ENCODE measurements around the gene DOCK6. TPM values are rescaled to one million over a fixed set of nuclear protein-coding genes. Genes with fewer than 3 reads are reported as not detected.

Gene DOCK6
- polyA plus RNA-seq, 6 donors from 2014 or later: 0.18 to 0.87 (median 0.31) TPM; not detected in 1

DNA sequence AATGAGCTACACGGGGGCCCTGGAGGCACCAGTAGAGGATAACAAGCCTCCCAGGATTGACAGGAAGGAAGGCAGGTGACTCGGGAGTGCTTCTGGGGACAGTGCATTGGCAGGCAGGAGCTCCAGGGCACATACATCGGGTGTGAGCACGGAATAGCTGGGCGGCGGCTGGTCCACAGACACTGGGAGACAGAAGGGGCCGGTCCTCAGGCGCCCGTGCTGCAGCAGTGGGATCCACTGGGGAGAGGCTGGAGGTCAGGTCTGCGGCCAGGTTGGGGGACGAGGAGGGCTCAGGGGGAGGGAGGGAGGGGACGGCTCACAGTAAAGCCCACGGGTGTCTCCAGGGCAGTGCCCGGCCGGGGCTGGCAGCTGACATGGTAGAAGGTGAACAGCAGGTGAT is 25.0 kb downstream of the DOCK6 start:
- H3K36me3 Mint-ChIP-seq: peaks cover 0 to 12% of the 10 kb centered on the region in 2 donors
- peaks cover 5 to 28% (median 13%) of the 10 kb centered on the region in 7 donors for H3K9me3 Mint-ChIP-seq
- DNase-seq (no peak), ATAC-seq (ENCODE audit: low read depth in 2 of 2) (no peak)
- no peaks in the 10 kb centered on the region for H3K4me1 Mint-ChIP-seq
- H3K27ac Mint-ChIP-seq: no peak overlapping the region
- peaks cover 0 to 13% (median 0%) of the 10 kb centered on the region in 3 donors for H3K27me3 Mint-ChIP-seq
- no peak overlapping the region for H3K4me3 Mint-ChIP-seq

DNA sequence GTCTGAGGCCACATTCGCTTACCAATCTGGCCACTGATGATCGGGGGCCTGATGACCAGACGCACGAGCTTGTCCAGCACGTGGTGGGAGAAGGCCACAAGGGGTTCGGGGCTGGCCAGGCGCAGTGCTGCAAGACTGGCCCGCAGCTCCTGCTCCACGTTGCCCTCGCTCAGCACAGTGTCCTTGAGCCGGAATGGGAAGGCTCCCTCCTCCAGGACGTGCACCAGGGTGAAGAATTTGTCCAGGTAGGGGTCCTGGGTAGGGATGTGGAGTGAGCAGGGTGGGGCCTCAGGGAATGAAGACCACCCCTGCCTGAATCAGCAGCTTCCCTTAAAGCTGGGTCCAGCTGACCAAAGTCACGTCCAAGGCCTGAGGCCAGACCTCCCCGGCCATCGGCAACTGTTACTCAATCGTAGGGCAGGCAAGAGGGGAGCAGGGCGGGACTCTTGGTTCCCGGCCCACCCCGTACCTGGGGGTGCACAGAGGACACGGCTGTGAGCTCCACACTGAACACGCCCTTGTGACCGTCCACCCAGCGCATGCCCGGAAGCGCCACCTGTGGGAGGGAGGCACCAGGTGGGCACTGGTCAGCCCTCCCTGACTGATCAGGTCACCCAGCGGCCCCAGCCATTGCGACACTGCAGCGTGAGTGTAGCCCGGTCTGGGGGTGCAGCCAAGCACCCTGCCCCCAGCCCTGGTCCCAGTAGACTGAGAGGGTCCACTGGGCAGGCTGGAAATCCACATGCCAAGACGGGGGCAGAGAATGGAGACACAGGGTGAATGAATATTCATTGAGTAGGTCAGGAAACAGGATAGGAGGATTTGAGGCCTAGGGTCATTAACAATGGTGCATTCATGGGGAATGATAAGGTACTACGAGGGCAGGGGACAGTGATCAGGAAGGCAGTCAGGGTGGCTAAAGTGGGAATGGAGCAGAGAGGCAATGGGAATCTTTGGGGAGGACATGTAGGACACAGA is 25.7 kb downstream of the DOCK6 start:
- Mint-ChIP-seq H3K4me1 (no peaks in the 10 kb centered on the region), H3K4me3 (peak overlapping the region in 1 of 8 donors; percentile 56), H3K27me3 (peaks cover 0 to 7% (median 0%) of the 10 kb centered on the region in 3 donors), H3K36me3 (peaks cover 0 to 12% of the 10 kb centered on the region in 2 donors), H3K9me3 (peaks cover 5 to 28% (median 13%) of the 10 kb centered on the region in 7 donors), H3K27ac (no peak overlapping the region)
- ATAC-seq (ENCODE audit: low read depth in 2 of 2) (no peak), DNase-seq (no peak)

DNA sequence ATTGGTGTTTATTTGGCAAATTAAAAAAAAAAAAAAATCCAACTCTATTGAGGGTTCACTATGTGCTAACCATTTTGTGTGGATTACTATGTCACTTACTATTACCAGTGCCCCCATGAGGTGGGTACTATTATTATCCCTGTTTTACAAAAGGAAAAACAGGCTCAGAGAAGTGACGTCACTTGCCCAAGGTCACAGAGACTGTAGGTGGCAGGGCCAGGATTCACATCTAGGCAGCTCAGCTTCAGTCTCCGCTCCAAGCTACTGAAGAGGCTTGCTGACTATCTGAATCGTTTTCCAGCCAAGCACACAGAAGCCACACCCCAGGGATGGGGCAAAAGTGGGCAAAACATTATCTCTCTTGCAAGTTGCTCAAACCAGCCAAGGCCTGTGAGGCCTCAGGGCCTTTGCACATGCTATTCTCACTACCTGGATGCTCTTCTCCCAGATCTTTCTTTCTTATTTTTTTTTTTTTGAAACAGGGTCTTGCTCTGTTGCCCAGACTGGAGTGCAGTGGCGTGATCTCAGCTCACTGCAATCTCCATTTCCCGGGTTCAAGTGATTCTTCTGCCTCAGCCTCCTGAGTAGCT is 27.7 kb downstream of the DOCK6 start:
- DNase-seq (no peak), ATAC-seq (ENCODE audit: low read depth in 2 of 2) (no peak)
- Mint-ChIP-seq H3K36me3 (peaks cover 0 to 12% of the 10 kb centered on the region in 2 donors), H3K4me1 (no peaks in the 10 kb centered on the region), H3K27ac (no peak overlapping the region), H3K27me3 (peaks cover 0 to 4% (median 0%) of the 10 kb centered on the region in 3 donors), H3K9me3 (peaks cover 5 to 22% (median 13%) of the 10 kb centered on the region in 7 donors), H3K4me3 (no peak overlapping the region)

DNA sequence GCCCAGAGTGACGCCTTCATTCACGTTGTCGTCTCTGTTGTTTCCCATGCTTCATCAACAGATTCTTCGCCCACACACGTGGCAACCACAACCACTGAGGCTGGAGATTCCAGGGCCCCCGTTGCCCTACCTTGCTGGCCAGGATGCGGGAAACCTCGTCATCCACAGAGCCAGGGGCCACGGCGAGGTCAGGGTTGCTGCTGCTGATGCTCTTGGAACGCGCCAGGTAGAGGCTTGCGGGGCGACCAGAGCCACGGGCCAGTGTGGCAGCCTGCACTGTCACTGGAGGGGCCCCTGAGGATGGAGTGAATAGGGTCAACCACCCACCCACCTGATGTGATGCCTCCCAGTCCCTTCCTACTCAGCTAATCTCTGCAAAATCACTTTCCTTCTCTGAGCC is 29.3 kb downstream of the DOCK6 start:
- Mint-ChIP-seq H3K4me3 (no peak overlapping the region), H3K36me3 (peaks cover 0 to 3% of the 10 kb centered on the region in 2 donors), H3K4me1 (no peaks in the 10 kb centered on the region), H3K27ac (no peak overlapping the region), H3K27me3 (peaks cover 0 to 9% (median 4%) of the 10 kb centered on the region in 3 donors), H3K9me3 (peaks cover 0 to 10% (median 4%) of the 10 kb centered on the region in 7 donors)
- DNase-seq: no peak
- no peak for ATAC-seq (ENCODE audit: low read depth in 2 of 2)

DNA sequence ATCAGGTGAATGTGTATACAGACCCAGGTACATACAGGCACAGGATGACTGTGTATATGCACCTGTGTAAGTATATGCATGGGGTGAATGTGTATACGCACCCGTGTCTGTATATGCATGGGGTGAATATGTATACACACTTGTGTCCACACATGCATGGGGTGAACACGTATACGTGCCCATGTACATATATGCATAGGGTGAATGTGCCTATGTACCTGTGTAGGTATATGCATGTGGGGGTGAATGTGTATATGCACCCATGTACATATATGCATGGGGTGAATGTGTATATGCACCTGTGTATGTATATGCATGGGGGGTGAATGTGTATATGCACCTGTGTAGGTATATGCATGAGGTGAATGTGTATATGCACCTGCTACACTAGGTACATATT is 29.8 kb downstream of the DOCK6 start:
- Mint-ChIP-seq H3K9me3 (peaks cover 0 to 5% (median 0%) of the 10 kb centered on the region in 7 donors), H3K4me3 (no peak overlapping the region), H3K4me1 (no peaks in the 10 kb centered on the region), H3K27me3 (peaks cover 0 to 9% (median 4%) of the 10 kb centered on the region in 3 donors), H3K27ac (no peak overlapping the region), H3K36me3 (no peaks in the 10 kb centered on the region)
- no peak for DNase-seq
- no peak for ATAC-seq (ENCODE audit: low read depth in 2 of 2)

DNA sequence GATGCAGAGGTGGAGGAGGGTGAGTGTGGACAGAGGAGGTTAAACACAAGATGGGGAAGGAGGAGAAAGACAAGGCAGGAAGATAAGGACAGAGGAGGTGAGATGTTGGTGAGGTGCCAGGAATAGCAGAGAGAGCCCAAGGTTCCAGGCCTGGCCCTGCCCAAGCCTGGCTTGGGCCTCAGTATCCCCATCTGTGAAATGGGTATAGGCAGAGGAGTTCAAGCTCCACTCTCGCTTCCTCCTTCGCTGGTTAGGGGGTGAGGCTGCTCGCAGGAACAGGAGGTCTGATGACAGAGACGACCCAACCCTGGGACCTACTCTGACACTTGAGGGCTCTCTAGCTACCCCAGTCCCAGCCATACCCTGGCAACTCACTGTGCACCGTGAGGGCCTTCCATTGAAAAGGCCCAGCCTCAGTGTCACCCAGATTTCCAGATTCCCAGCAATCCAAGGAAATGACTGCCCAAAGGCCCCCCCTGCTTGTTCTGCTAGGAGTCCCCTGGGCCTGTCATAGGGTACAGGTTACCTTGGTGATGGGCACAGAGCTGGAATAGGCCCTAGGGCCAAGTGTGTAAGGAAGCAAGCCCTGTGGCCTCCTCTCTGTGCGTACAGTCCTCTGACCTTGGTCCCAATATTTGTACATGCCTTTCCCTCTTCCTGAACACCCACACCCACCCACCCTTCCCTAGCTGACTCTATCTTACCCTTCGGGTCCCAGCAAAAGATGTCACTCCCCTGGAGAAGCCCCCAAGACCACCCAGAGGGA is 31.5 kb downstream of the DOCK6 start:
- no peak overlapping the region for H3K4me3 Mint-ChIP-seq
- peaks cover 0 to 6% of the 10 kb centered on the region in 2 donors for H3K36me3 Mint-ChIP-seq
- peaks cover 0 to 9% (median 4%) of the 10 kb centered on the region in 3 donors for H3K27me3 Mint-ChIP-seq
- ATAC-seq (ENCODE audit: low read depth in 2 of 2): no peak
- H3K27ac Mint-ChIP-seq: no peak overlapping the region
- peaks cover 0 to 4% (median 2%) of the 10 kb centered on the region in 7 donors for H3K9me3 Mint-ChIP-seq
- no peak for DNase-seq
- H3K4me1 Mint-ChIP-seq: peaks cover 0 to 4% (median 0%) of the 10 kb centered on the region in 3 donors

DNA sequence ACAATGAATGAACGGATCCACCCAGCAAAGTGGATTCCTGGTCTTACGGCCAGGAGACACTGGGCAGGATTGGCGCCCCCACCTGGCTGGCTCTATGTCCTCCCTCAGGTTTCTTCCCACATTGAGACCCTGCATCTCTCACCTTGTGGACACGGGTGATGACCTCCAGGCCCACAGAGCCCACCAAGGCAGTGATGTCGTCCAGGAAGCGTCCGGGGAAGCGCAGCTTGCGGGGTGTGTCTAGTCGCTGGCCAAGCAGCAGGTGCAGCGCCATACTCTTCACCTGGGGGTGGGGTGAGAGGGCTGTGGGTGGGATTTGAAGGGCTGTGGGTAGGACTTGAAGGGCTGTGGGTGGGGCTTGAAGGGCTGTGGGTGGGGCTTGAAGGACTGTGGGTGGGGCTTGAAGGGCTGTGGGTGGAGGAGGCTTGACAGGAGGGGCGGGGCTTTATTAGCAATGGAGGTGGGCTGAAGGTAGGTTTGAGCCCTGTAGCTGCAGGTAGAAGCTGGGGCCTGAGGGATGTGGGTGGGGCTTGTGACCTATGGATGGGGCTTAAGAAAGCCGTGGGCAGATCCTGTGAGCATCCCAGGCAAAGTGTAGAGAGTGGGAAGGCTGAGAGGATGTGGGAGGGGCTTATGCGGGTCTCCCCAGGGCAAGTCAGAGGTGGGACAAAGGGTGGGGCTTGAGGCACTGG is 35.0 kb downstream of the DOCK6 start:
- Mint-ChIP-seq H3K4me1 (peaks cover 0 to 4% (median 0%) of the 10 kb centered on the region in 3 donors), H3K27ac (peak overlapping the region in 1 of 6 donors; percentile 72), H3K4me3 (peak overlapping the region in 1 of 8 donors; percentile 76), H3K27me3 (peaks cover 0 to 12% (median 4%) of the 10 kb centered on the region in 3 donors), H3K9me3 (peaks cover 0 to 6% (median 1%) of the 10 kb centered on the region in 7 donors), H3K36me3 (peaks cover 0 to 6% of the 10 kb centered on the region in 2 donors)
- ATAC-seq (ENCODE audit: low read depth in 2 of 2) (peak in 1 of 2 donors; percentile 49), DNase-seq (no peak)

DNA sequence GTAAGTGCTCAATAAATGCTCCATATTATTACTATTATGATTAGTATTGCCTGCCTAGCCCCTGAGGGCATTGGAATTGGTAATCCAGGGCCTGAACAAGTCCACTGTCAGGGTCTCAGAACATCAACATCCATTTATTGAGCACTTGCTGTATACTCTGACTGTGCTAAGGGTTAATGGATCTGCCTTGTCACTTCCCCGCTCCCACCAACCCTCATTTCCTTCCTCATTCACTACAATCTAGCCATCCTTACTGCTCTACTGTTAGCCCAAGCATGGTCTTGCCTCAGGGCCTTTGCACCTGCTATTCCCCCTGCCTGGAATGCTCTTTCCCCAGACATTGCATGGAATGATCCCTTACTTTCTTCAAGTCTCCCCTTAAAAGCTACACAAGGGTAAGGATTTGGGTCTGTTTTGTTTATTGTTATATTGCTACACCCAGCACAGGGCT is 35.6 kb downstream of the DOCK6 start:
- peaks cover 0 to 8% (median 3%) of the 10 kb centered on the region in 7 donors for H3K9me3 Mint-ChIP-seq
- DNase-seq: no peak

DNA sequence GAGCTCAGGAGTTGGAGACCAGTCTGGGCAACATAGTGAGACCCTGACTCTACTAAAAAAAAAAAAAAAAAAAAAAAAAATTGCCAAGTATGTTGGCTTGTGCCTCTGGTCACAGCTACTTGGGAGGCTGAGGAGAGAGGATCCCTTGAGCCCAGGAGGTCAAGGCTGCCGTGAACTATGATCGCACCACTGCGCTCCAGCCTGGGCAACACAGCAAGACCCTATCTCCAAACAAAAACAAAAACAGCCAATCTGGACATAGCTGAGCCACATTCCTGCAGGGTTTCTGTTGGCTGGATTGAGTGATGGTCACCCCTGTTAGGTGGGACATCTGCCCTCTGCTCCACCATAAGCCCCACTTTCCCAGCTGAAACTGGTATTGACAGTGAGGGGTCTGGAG is 36.5 kb downstream of the DOCK6 start:
- peaks cover 0 to 21% (median 4%) of the 10 kb centered on the region in 3 donors for H3K27me3 Mint-ChIP-seq
- peaks cover 4 to 17% (median 11%) of the 10 kb centered on the region in 7 donors for H3K9me3 Mint-ChIP-seq
- ATAC-seq (ENCODE audit: low read depth in 2 of 2) (no peak), DNase-seq (no peak)
- no peak overlapping the region for H3K4me3 Mint-ChIP-seq
- peaks cover 9 to 20% of the 10 kb centered on the region in 2 donors for H3K36me3 Mint-ChIP-seq
- peaks cover 0 to 4% (median 0%) of the 10 kb centered on the region in 3 donors for H3K4me1 Mint-ChIP-seq
- H3K27ac Mint-ChIP-seq: no peak overlapping the region

More for the DNA sequence above, 35.6 kb downstream of the DOCK6 start:
- Mint-ChIP-seq H3K27me3 (peaks cover 0 to 14% (median 4%) of the 10 kb centered on the region in 3 donors), H3K27ac (no peak overlapping the region), H3K4me3 (no peak overlapping the region), H3K36me3 (peaks cover 0 to 11% of the 10 kb centered on the region in 2 donors), H3K4me1 (peaks cover 0 to 4% (median 0%) of the 10 kb centered on the region in 3 donors)
- ATAC-seq (ENCODE audit: low read depth in 2 of 2): no peak

DNA sequence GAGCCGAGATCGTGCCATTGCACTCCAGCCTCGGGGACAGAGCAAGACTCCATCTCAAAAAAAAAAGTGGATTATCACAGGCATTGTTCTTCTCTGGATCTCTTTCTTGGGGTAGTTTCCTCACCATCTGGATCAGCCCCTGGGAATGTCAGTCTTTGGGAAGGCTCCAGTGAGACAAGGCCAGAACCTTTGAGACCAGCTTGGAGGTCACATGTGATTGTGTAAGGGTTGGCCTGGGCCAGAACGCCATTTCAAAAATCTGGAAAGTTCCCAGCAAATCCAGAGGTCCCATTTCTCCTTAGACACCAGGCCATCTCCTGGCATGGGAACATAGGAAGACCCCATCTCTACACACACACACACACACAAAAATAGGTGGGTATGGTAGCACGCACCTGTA is 37.2 kb downstream of the DOCK6 start:
- peaks cover 0 to 26% (median 0%) of the 10 kb centered on the region in 3 donors for H3K27me3 Mint-ChIP-seq
- ATAC-seq (ENCODE audit: low read depth in 2 of 2) (no peak), DNase-seq (no peak)
- H3K9me3 Mint-ChIP-seq: peaks cover 7 to 21% (median 16%) of the 10 kb centered on the region in 7 donors
- peaks cover 0 to 4% (median 0%) of the 10 kb centered on the region in 3 donors for H3K4me1 Mint-ChIP-seq
- H3K27ac Mint-ChIP-seq: no peak overlapping the region
- peaks cover 14 to 26% of the 10 kb centered on the region in 2 donors for H3K36me3 Mint-ChIP-seq
- no peak overlapping the region for H3K4me3 Mint-ChIP-seq

DNA sequence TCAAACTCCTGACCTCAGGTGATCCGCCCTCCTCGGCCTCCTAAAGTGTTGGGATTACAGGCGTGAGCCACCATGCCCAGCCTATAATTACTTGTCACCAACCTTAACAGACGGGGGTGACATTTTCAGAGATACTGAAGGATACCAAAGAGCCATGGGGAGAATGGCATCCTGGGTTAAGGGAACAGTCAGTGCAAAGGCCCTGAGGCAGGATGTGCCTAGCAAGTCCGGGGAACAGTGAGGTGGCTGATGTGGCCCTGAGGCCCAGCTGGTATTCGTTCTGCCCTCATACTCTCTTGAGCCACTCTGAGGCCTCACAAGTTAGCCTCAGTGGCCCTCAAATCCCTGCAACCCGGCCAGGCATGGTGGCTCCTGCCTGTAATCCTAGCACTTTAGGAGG is 37.9 kb downstream of the DOCK6 start:
- H3K36me3 Mint-ChIP-seq: peaks cover 16 to 28% of the 10 kb centered on the region in 2 donors
- peaks cover 0 to 4% (median 0%) of the 10 kb centered on the region in 3 donors for H3K4me1 Mint-ChIP-seq
- ATAC-seq (ENCODE audit: low read depth in 2 of 2) (no peak), DNase-seq (no peak)
- H3K27me3 Mint-ChIP-seq: peaks cover 0 to 25% (median 0%) of the 10 kb centered on the region in 3 donors
- H3K9me3 Mint-ChIP-seq: peaks cover 7 to 21% (median 17%) of the 10 kb centered on the region in 7 donors
- no peak overlapping the region for H3K27ac Mint-ChIP-seq
- no peak overlapping the region for H3K4me3 Mint-ChIP-seq

DNA sequence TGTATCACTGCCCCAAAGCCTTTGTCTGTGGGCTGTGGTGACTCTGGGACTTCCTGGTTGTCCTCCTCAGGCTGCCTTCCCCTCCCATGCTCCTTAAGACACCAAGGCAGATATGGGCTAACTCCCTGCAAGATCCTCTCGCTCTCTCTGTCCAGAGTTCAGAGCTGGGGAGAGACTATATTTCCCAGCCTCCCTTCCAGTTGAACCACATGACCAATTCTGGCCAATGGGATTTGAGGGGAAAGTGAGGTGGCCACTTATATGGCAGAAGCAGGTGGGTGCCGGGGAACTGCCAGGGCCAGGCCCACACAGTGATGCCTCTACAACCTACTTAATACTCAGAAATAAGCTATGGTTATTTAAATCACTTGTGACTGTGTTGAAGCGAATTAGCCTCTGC is 39.1 kb downstream of the DOCK6 start:
- H3K27ac Mint-ChIP-seq: no peak overlapping the region
- ATAC-seq (ENCODE audit: low read depth in 2 of 2): no peak
- H3K9me3 Mint-ChIP-seq: peaks cover 7 to 21% (median 17%) of the 10 kb centered on the region in 7 donors
- H3K4me3 Mint-ChIP-seq: no peak overlapping the region
- peaks cover 0 to 4% (median 0%) of the 10 kb centered on the region in 3 donors for H3K4me1 Mint-ChIP-seq
- DNase-seq: no peak
- peaks cover 0 to 17% (median 0%) of the 10 kb centered on the region in 3 donors for H3K27me3 Mint-ChIP-seq
- H3K36me3 Mint-ChIP-seq: peaks cover 16 to 28% of the 10 kb centered on the region in 2 donors
